ENCODE data around the gene MEG3.

MEG3 gene

DNA sequence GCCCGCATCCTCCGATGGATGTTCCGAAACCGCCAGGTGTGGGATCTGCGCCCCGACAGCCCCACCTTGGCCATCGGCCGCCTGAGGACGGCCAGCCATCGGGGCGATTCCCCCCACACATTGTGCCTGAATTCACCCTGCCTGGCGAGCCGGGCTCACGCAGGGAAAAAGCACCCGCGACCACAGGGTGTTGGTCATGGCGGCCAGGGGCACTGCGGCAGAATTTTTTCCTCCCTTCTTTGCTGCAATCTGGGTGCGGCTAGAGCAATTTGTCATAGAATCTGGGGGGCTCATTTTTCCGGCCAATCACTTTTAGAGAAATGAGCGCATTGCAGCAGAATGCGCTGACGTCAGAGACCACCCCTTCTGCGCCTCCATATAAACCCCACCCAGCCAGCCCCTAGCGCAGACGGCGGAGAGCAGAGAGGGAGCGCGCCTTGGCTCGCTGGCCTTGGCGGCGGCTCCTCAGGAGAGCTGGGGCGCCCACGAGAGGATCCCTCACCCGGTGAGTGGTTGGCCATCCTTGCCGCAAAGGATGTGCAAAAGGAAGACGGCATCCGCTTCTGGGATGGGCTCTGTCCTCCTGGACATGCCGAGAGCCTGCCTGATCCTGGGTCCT lies at the start of gene MEG3:
MEG3 (plus strand) TSS at position 406 of the 619 bp plus-strand sequence.
- H3K4me3 ChIP-seq (ENCODE audit: insufficient read depth, low read length, poor library complexity, severe bottlenecking): no peak within 1 kb of the TSS
- no peaks in the 10 kb centered on the region for H4K20me1 ChIP-seq (ENCODE audit: low read depth, low read length)
- no peaks in the 10 kb centered on the region for H3F3A ChIP-seq (ENCODE audit: insufficient read depth)
- no peak within 1 kb of the TSS for H3K4me2 ChIP-seq (ENCODE audit: low read depth, low read length, poor library complexity, severe bottlenecking)
- no peak for TF ChIP-seq EZH2phosphoT487 (conservative IDR thresholded peaks at IDR 0.05; ENCODE audit: low read length)
- TF ChIP-seq, protein P1, sequence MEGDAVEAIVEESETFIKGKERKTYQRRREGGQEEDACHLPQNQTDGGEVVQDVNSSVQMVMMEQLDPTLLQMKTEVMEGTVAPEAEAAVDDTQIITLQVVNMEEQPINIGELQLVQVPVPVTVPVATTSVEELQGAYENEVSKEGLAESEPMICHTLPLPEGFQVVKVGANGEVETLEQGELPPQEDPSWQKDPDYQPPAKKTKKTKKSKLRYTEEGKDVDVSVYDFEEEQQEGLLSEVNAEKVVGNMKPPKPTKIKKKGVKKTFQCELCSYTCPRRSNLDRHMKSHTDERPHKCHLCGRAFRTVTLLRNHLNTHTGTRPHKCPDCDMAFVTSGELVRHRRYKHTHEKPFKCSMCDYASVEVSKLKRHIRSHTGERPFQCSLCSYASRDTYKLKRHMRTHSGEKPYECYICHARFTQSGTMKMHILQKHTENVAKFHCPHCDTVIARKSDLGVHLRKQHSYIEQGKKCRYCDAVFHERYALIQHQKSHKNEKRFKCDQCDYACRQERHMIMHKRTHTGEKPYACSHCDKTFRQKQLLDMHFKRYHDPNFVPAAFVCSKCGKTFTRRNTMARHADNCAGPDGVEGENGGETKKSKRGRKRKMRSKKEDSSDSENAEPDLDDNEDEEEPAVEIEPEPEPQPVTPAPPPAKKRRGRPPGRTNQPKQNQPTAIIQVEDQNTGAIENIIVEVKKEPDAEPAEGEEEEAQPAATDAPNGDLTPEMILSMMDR (IDR thresholded peaks at IDR 0.05; ENCODE audit: insufficient read depth, low read length, poor library complexity, severe bottlenecking): no peak
- no peaks in the 10 kb centered on the region for H3K79me2 ChIP-seq (ENCODE audit: insufficient read depth, low read length)
- H3K27ac ChIP-seq (ENCODE audit: low read depth, low read length): no peak within 1 kb of the TSS
- H3K9me2 ChIP-seq (replicated peaks; ENCODE audit: insufficient read depth, low read length): no peaks in the 10 kb centered on the region
- H3K9ac ChIP-seq (ENCODE audit: low read length): no peak within 1 kb of the TSS
- H3K27me3 ChIP-seq (ENCODE audit: low read length): no peaks in the 10 kb centered on the region
- no peak within 1 kb of the TSS for H2AFZ ChIP-seq (ENCODE audit: low read depth, low read length, severe bottlenecking)
- H3K36me3 ChIP-seq (ENCODE audit: low read length): no peaks in the 10 kb centered on the region
- H3K9me3 ChIP-seq (ENCODE audit: insufficient read depth, low read length): no peaks in the 10 kb centered on the region

DNA sequence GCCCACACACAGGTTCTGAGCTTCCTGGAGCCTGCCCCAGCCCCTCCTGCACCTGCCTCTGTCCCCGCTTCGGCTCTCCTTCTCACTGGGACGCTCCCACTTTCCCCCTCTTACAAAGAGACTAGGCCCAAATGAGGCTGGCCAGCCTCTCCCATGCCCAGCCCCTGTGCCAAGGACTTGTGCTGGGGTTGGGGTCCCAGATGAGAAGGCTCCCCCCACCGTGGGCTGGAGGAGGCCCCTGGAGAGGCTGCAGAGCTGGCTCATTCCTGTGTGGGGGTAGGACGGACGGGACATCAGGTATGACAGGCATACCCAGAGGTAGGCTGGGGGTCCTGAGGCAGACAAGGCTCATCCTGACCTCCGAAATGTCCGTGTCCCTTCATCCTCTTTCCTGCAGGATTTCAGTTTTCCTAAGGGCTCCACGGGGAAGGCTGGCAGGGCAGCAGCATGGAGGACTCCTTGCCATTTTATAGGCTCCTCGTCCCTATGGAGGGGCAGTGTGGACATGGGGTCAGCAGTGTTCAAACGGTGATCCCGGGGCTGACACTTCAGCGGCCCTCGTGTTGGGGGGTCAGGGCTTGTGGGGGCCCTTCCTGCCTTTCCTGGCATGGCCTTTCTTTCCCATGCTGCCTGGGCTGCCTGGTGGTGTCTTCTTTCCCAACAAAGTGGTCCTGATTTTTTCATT lies 49.1 kb upstream of the MEG3 start:
- H3K79me2 ChIP-seq (ENCODE audit: insufficient read depth, low read length): no peaks in the 10 kb centered on the region
- H3K36me3 ChIP-seq (ENCODE audit: low read length): no peaks in the 10 kb centered on the region
- H3K9ac ChIP-seq (ENCODE audit: low read length): no peak overlapping the region
- no peaks in the 10 kb centered on the region for H3K27me3 ChIP-seq (ENCODE audit: low read length)
- TF ChIP-seq, protein P1 (IDR thresholded peaks at IDR 0.05; ENCODE audit: insufficient read depth, low read length, poor library complexity, severe bottlenecking): no peak
- no peak for TF ChIP-seq EZH2phosphoT487 (conservative IDR thresholded peaks at IDR 0.05; ENCODE audit: low read length)
- no peaks in the 10 kb centered on the region for H3F3A ChIP-seq (ENCODE audit: insufficient read depth)
- no peak overlapping the region for H3K4me2 ChIP-seq (ENCODE audit: low read depth, low read length, poor library complexity, severe bottlenecking)
- H3K27ac ChIP-seq (ENCODE audit: low read depth, low read length): no peak overlapping the region
- H4K20me1 ChIP-seq (ENCODE audit: low read depth, low read length): no peaks in the 10 kb centered on the region
- no peaks in the 10 kb centered on the region for H3K9me3 ChIP-seq (ENCODE audit: insufficient read depth, low read length)
- no peaks in the 10 kb centered on the region for H3K9me2 ChIP-seq (replicated peaks; ENCODE audit: insufficient read depth, low read length)
- no peak overlapping the region for H2AFZ ChIP-seq (ENCODE audit: low read depth, low read length, severe bottlenecking)
- no peak overlapping the region for H3K4me3 ChIP-seq (ENCODE audit: insufficient read depth, low read length, poor library complexity, severe bottlenecking)

DNA sequence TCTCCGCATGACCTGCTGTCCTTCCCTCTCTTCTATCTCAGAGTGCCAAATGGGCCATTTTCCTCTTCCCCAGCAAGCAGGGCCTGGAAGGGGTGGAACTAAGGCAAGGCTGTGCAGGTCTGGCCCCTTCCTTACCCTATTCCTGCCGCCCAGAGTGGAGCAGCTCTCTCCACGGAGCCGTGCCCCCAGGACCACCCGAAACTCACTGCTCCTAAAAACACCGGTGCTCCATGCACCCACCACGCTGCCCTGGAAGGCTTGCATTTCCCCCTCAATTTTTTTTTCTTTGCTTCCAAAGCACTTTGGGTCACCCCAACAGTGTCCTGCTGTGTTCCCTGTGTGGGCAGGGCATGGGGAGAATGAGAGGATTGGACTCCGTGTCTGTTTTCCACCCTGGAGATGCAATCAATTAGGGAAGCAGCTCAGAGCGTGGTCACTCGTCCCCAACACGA lies 48.5 kb upstream of the MEG3 start:
- no peak overlapping the region for H3K9ac ChIP-seq (ENCODE audit: low read length)
- TF ChIP-seq EZH2phosphoT487 (conservative IDR thresholded peaks at IDR 0.05; ENCODE audit: low read length): no peak
- TF ChIP-seq, protein P1 (IDR thresholded peaks at IDR 0.05; ENCODE audit: insufficient read depth, low read length, poor library complexity, severe bottlenecking): no peak
- no peaks in the 10 kb centered on the region for H3K9me3 ChIP-seq (ENCODE audit: insufficient read depth, low read length)
- H3K27ac ChIP-seq (ENCODE audit: low read depth, low read length): no peak overlapping the region
- H3K4me2 ChIP-seq (ENCODE audit: low read depth, low read length, poor library complexity, severe bottlenecking): no peak overlapping the region
- H3K79me2 ChIP-seq (ENCODE audit: insufficient read depth, low read length): no peaks in the 10 kb centered on the region
- H2AFZ ChIP-seq (ENCODE audit: low read depth, low read length, severe bottlenecking): no peak overlapping the region
- no peaks in the 10 kb centered on the region for H4K20me1 ChIP-seq (ENCODE audit: low read depth, low read length)
- no peaks in the 10 kb centered on the region for H3K9me2 ChIP-seq (replicated peaks; ENCODE audit: insufficient read depth, low read length)
- no peaks in the 10 kb centered on the region for H3K36me3 ChIP-seq (ENCODE audit: low read length)
- H3K4me3 ChIP-seq (ENCODE audit: insufficient read depth, low read length, poor library complexity, severe bottlenecking): no peak overlapping the region
- no peaks in the 10 kb centered on the region for H3F3A ChIP-seq (ENCODE audit: insufficient read depth)
- no peaks in the 10 kb centered on the region for H3K27me3 ChIP-seq (ENCODE audit: low read length)
